Suprapubic skin (tissue), 3 donors: Measurements from ENCODE around the gene RUNDC3A.

Source experiments
- CTCF ChIP-seq, 2 donors: fragments of 200-600 bp in 1 of 2; fragments of 450-650 bp in 1 of 2; sonication (generic) in 1 of 2; IDR thresholded peaks; one replicate each; pipeline ENCODE4 v1.5.1; 2016 to 2019; ENCODE audit warnings: antibody characterized with exemption in 2 of 2, mild to moderate bottlenecking in 1 of 2, moderate library complexity in 1 of 2
- EP300 ChIP-seq: sonication (generic); formaldehyde crosslinking; IDR thresholded peaks from one replicate; pipeline ENCODE4 v1.6.1; 2017; ENCODE audit warnings: antibody characterized with exemption

GRCh38 chr17:44355642-44356099, 47.3 kb downstream of the RUNDC3A start:
- TF ChIP-seq CTCF (IDR thresholded peaks at IDR 0.05) (no peak), EP300 (no peak)
